G401 (cell line): ENCODE data around the gene MLYCD. TPM values are rescaled to one million over a fixed set of nuclear protein-coding genes. Genes with fewer than 3 reads are reported as not detected.

Experiments
- DNase-seq: peaks from one replicate; pipeline ENCODE4 v3.0.0-alpha.2; 2015; ENCODE audit warnings: low spot score
- in situ Hi-C: cut with HindIII; loops from 2 replicates; pipeline ENCODE4 v1.10.0; 2016; ENCODE audit warnings: low sequenced_read_pairs, mixed read lengths
- total RNA-seq: library from RNA; depleted of rRNA; stranded (reverse); fragments of >200 nt; shearing (Covaris generic); gene quantifications from 2 replicates; pipeline ENCODE4 v1.2.3, GENCODE V29; 2014

Gene MLYCD
- total RNA-seq, 1 experiment from 2014 or later: 3.6 TPM

DNA sequence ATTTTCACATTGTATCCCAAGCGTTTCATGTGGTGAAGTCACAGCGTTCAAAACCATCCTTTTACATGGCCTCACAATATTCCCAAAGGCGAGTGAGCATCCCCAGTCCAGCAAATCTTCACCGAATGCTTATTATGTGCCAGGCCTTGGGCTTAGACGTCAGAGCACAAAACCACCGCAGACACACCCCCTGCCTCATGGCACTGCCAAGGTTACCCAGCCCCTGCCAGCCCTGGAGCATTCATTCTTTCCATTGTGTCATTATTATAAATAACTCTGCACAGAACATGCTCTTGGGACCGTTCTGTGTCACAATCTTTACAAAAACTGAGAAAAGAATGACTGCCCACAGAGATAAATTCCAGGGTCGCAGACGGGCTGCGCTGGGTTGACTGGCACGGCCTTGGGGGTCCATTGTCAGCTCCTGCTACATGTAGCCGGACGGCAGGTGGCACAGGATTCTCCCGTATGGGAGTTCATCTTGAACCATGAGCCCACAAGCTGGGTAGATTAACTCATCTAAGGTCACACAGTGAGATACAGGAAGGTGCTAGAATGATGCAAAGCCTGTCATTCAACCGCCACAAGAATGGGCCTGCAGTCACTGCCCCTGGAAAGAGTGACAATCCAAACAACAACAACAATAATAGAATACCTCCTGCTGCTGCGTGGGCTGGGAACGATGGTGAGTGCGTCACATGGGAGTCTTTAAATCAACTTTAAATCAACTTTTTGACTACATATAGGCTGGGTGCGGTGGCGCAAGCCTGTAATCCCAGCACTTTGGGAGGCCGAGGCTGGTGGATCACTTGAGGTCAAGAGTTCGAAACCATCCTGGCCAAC, 64.6 kb downstream of the MLYCD start:
- DNase-seq: no peak
- in situ Hi-C loops: no loop called here

DNA sequence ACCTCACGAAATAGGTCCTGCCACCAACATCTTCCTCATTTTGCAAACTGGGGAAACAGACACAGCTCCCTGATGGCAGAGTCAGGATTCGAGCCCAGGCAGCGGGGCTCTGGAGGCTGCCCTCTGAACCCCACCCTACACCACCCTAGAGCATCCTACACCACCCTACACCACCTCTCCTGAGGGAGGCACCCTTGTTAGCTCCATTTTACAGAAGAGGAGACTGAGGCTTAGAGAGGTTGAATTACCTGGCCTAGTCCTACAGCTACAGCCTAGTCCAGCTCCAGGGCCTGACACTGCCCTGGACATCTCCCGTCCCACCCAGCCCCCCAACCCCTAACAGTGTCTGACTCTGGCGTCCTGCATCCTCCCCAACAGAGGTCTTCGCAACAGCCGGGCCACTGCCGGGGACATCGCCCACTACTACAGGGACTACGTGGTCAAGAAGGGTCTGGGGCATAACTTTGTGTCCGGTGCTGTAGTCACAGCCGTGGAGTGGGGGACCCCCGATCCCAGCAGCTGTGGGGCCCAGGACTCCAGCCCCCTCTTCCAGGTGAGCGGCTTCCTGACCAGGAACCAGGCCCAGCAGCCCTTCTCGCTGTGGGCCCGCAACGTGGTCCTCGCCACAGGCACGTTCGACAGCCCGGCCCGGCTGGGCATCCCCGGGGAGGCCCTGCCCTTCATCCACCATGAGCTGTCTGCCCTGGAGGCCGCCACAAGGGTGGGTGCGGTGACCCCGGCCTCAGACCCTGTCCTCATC, 65.9 kb downstream of the MLYCD start:
- in situ Hi-C loops: no loop called here
- DNase-seq: no peak

DNA sequence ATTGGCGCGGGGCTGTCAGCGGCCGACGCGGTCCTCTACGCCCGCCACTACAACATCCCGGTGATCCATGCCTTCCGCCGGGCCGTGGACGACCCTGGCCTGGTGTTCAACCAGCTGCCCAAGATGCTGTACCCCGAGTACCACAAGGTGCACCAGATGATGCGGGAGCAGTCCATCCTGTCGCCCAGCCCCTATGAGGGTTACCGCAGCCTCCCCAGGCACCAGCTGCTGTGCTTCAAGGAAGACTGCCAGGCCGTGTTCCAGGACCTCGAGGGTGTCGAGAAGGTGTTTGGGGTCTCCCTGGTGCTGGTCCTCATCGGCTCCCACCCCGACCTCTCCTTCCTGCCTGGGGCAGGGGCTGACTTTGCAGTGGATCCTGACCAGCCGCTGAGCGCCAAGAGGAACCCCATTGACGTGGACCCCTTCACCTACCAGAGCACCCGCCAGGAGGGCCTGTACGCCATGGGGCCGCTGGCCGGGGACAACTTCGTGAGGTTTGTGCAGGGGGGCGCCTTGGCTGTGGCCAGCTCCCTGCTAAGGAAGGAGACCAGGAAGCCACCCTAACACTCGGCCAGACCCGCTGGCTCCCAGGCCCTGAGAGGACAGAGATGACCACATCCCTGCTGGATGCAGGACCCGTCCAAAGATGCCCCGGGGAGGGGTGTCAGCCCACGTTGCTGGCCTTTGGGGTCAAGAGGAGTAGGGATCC, 66.7 kb downstream of the MLYCD start:
- in situ Hi-C loops: no loop called here
- DNase-seq: no peak

DNA sequence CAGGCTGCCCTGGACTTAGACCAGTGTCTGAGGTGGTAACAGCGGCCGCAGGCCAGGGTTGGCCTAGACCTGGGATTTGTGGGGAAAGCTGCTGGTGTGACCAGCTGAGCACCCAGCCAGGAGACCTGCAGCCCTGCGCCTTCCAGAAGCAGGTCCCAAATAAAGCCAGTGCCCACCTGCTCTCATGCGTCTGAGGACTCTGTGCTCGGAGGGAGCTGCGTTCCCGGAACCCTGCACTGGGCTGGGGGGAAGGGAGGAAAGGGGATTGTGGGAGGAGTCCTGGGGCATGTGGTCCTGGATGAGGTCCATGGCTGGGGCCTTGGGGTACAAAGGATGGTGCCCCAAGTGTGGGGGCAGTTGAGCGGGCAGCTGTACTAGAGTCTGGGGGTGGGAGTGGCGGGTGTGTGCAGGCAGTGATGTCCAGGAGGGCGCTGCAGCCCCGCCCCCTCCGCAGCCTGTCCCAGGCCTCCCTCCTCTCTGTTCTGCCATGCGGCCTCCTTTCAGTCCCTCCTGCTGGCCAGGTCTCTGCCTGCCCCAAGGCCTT, 67.3 kb downstream of the MLYCD start:
- in situ Hi-C loops: no loop called here
- DNase-seq: no peak

DNA sequence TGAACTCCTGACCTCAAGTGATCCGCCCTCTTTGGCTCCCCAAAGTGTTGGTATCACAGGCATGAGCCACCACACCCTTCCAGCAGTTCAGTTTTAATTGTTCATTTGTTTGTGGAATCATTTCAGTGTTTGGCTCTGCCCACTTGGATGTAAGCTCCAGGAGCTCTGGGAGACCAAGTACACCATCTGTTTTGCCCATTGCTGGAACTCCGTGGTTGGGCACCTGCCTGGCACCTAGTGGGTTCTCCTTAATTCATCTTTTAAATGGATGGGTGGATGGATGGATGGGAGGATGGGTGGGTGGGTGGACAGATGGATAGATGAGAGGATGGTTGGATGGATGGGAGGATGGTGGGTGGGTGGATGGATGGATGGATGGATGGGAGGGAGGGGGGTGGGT, 68.2 kb downstream of the MLYCD start:
- in situ Hi-C loops: no loop called here
- DNase-seq: peak; percentile 66

DNA sequence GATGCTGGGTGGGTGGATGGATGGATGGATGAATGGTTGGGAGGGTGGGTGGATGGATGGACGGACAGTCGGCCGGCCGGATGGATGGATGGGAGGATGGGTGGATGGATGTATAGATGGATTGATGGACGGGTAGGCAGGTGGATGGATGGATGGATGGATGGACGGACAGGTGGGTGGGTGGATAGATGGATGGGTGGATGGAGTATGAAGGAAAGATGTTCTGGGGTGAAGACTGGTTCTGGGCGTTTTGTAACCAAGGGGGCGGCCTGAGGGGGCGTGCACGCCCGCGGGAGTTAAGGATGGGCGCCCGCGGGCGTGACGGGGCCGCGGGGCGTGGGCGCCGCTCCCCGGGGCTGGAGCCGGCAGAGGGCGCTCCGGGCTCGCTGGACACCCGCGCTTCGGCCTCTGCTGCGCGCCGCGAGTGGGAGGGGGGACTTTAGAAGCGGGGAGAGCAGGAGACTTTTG, 69.0 kb downstream of the MLYCD start, which contains the start of gene NECAB2:
Gene NECAB2, plus strand, starts transcription at position 407 of the 468 bp plus-strand sequence. CDS start 405 bp downstream, outside the sequence.
- in situ Hi-C loops: no loop called here

DNA sequence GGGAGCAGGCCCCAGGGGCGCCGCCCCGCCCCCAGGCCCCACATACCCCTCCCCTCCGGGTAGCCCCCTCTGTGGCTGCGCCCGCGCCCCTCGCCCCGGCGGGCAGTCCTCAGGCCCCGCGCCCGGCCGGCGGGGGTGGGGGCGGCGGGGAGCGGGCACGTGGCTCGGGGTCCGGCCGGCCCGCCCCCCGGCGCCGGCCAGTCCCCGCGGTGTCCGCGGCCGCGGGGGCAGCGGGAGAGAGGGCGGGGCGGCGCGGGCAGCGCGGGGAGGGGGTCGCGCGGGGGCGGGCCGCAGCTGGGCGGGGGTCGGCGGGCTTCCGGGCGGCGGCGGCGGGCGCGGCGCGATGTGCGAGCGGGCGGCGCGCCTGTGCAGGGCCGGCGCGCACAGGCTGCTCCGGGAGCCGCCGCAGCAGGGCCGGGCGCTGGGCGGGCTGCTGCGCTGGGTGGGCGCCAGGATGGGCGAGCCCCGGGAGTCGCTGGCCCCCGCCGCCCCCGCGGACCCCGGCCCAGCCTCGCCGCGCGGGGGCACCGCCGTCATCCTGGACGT, 69.5 kb downstream of the MLYCD start:
- DNase-seq: no peak
- in situ Hi-C loops: no loop called here

More for the DNA sequence above, 69.0 kb downstream of the MLYCD start, which contains the start of gene NECAB2:
- DNase-seq: peak; percentile 30

DNA sequence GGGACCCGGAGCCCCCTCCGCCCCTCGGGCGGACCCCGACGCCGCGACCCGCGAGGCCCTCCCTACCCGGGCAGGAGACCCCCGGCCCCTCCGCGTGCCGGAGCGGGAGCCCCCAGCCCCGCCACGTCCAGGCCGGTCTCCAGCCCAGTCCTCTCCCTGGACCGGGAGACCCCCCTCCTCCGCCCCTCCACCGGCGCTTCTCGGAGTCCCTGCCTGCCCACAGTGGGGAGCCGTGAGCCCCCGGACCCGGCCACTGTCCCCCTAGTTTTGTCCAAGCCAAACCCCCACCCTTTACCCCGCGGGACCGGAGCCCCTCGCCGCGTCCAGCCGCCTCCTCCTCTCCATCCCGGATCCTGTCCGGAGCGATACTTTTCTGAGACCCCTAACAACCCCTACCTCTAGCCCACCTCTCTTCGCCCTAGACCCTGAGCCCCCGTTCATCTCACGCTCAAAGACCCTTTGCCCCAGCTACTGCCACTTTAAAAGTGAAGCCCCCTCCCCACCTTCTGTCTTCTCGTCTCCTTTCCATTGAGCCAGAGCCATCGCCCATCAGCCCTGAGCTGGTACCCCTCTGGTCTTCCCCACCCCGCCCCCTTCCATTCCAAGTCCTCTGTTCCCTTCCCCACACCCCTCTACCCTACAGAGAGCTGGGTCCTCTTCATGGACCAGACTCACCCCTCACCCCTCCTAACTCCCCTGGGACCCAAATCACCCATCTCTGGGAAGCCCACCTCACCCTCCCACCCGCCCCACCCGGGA, 70.2 kb downstream of the MLYCD start:
- no peak for DNase-seq
- in situ Hi-C loops: no loop called here

DNA sequence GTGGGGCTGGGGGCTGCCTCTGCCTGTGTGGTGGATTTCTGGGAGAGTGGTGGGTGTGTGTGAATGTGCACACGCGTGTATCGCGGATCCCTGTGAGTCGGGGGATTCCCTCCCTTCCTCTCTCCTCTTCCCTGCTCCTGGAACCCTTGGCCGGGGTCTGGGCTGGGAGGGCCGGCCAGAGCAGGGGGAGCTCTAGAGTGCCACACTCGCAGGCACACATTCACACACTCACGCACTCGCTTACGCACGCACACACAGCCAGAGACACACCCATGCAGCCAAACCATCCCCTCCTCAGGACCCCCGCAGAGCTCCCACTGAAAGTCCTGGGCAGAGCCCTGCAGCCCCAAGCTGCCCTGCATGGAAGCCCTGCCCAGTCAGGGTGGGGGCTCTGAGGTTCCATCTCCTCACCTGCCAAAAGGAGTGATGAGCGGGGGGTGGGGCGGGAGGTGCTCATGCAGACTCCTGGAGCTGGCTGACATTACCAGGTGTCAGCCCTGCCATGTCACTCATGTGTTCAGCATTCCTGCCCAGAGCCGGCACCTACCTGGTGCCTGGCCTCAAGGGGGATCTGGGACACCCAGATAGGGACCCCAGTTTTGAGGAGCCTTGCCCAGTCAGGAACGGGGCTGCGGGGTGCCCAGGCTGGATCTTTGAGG, 71.0 kb downstream of the MLYCD start:
- in situ Hi-C loops: no loop called here

DNA sequence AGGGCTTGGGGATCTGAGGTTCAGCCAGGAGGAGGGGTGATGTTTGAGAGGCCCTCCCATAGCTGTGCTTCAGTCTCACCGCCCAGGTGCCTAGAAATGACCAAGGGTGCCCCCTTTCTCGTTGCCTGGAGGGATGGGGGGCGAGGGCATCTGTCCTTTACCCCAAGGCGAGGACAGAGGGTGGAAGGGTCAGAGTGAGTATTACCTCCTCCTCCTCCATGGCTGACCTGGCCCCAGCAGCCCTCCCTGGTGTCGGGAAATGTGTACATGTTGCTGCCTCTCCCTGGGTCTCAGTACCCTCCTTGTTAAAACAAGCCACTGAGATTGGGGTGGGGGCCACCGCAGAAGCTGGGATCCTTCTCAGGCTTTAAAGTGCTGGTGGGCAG, 71.5 kb downstream of the MLYCD start:
- DNase-seq: no peak
- in situ Hi-C loops: no loop called here

More for the DNA sequence above, 71.0 kb downstream of the MLYCD start:
- DNase-seq: no peak

DNA sequence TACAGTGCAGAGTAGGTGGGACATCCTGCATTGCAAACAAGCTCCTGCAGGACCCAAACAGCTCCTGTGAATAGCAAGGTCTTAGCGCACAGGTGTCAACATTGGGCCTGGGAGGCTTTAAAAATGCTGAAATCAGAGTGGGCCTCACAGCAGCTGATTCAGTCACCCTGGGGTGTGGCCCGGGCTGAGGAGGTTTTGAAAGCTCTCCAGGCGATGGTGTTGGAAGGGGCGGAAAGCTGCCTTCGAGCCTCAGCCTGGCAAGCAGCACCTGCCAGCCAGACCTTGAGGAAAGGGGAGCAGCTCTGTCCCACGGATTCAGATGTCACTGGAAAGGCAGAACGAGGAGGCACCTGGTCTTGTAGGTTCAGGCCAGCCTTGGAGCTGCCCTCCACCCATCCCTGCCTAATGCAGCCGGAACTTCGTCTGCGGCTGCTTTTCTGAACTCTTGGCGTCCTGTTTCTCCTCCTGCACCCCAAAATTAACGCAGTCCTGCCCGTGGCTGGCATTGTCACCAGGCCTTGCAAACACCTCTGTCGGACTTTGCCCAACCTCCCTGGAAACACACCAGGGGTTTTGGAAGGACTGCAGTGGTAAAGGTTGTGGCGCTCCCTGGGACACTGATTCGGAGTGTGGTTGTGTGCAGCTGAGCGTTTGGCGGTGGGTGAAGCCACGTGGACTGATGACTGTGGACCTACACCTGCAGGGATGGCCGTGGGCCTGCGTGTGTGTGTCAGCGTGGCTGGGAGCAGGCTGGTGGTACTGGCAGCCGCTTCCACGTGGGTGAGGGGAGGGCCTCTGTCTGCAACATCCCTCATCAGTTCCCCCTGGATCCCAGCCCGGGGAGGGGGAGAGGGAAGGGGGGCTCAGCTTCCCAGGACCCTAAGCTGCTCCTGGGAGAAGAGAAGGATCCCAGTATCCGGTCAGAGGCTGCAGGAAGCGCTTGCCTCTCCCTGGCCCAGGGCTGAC, 72.5 kb downstream of the MLYCD start:
- no peak for DNase-seq
- in situ Hi-C loops: no loop called here

DNA sequence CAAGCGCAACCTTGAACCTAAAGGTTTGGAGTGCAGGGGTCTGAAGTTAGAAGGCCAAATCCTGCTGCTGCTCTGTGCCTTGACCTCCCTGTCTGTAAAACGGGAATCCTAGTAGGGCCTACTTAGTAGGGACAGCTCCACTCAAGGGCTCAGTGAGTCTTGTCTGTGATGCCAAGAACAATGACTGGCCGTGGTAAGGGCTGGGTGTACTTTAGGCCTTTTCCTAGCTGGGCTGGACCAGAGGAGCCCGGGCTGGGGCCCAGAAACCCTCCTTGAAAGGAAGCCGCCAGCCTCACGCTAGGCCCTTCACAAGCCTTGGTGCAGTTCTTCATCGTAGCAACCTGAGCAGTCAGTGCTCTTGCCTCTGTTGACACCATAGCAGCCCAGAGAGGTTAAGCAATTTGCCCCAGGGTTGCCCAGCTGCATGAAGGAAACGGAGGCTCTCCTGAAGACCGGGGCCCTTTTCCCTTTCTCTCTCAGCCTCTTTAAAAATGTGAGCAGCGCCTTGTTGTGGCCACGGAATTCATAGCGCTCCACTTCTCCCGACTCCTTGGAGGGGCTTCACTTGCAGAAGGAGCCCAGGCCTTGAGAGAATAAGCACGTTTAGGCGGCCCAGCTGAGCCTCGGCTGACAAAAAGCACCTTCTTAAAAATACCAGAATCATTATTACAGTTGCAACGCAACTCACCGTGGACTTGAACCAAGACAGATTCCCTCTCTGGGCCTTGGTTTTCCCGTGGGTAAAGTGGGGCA, 73.5 kb downstream of the MLYCD start:
- in situ Hi-C loops: no loop called here

DNA sequence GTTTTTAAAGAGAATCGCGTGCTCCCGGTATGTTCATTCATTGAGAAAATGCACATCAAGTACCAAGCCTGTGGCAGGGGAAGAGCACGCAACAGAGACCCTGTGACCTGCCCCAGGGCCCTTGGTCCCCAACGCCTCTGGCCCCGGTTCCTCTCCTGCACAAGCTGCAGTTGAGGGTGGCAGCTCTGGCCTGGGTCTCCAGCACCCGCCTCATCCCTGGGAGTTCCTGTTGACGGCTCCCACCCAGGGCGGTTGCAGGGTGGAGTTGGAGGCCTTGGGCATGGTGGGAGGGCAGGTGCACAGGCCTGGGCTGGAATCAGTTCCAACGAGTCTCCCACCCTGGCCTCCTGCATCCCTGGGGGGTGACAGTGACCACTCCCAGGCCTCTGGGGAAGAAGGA, 74.2 kb downstream of the MLYCD start:
- in situ Hi-C loops: no loop called here
- no peak for DNase-seq

More for the DNA sequence above, 73.5 kb downstream of the MLYCD start:
- no peak for DNase-seq

DNA sequence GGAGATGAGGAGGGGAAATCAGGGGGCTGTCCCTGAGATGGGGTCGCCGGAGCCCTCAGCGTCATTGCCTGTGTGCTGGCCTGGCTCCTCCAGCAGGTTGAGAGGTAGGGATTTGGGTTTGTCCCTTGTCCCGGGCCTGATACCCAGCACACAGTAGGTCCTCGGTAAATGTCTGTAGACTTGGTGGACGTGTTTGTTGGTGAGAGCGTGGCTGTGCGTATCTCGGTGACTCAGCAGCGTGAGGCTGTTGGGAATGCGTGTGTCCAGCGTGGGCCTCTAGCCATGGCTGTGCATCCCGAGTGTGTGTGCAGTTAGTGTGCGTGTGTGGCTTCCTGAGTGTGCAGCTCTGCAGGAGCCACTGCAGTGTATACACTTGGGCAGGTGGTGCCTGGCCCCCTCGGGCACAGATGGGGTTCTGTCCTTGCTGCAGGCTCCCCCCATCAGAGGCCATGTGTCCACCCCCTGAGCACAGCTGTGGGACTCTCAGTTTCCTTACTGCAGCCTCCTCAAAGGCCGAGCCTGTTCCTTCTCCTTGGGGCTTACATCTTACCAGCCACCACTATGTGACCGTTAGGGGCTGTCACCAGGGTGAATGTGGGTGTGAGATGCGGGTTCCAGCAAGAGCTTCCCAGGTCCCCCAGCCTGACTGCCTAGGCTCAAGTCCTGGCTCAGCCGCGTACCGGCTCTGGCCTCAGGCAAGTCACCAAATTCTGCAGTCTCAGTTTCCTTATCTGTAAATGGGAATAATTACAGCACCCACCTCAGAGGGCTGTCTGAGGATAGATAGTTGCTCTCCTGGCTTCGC, 74.9 kb downstream of the MLYCD start:
- DNase-seq: no peak
- in situ Hi-C loops: no loop called here

DNA sequence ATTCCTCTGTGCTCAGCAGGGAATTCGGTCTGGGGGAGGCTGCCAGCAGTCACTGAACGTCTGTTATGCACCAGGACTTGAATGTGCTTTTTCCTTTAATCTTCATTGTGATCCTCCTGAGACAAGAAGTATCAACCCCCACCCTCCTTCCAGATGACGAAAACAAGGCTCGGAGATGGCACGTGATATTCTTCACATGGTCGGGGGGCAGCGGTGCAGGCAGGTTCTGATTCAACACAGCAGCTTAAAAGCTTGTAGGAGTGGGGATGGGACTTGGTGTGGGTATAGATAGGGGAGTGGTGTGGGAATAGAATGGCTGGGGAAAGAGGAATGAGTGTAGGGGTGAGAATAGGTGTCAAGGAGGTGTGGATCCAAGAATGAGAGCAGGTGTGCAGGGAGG, 75.6 kb downstream of the MLYCD start:
- in situ Hi-C loops: no loop called here
- DNase-seq: no peak
